Endometrial microvascular endothelial cells (primary cell): ENCODE results near the gene NECAP2. TPM values are rescaled to one million over a fixed set of nuclear protein-coding genes. Genes with fewer than 3 reads are reported as not detected.

Source experiments
- in situ Hi-C: cut with HindIII; loops from 2 replicates; pipeline ENCODE4 v1.10.0; 2017; ENCODE audit warnings: low sequenced_read_pairs, low pct_unique_long_range_greater_than_20kb; ENCODE audit errors: inconsistent ontology term
- total RNA-seq: library from RNA; depleted of rRNA; stranded (reverse); fragments of >200 nt; gene quantifications from one replicate; pipeline ENCODE4 v1.2.3, GENCODE V29; 2015; ENCODE audit errors: inconsistent ontology term

NECAP2 gene, protein sequence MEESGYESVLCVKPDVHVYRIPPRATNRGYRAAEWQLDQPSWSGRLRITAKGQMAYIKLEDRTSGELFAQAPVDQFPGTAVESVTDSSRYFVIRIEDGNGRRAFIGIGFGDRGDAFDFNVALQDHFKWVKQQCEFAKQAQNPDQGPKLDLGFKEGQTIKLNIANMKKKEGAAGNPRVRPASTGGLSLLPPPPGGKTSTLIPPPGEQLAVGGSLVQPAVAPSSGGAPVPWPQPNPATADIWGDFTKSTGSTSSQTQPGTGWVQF
- 149 TPM for total RNA-seq

DNA sequence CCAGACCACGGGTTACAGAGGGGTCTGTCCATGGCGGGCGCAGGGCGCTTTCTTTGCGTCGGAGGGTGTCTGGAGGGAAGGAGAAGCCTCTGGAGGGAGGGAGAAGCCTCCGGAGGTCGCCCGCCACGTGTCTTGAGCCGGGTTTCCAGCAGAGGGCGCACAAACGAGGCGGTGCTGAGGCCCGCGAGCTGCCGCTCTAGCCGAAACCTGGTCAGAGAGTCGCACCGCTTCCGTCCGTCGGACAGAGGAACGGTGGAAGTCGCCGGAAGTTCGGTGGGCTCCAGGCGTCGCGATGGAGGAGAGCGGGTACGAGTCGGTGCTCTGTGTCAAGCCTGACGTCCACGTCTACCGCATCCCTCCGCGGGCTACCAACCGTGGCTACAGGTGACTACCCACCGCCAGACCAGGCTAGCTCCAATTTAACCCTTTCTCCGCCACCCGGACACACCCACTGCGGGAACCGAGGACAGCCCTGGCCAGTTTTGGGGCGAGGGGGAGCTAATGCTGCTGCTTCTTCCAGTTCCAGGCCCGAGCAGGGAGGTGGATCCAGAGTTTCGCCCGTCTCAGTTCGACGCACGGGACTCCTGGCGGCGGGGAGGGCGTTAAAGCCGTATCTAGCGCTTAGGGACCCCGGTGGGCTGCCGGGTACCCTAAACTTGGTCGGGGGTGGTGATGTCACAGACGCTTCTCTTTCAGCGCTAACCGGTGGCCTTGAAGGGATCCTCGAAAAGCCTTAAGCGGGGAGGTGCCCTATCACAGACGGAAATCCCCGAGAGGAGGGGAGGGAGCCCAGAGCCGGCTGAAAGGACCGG lies at the start of gene NECAP2:
NECAP2 (plus strand) TSS at position 255 of the 812 bp plus-strand sequence; CDS start at position 293, 38 bp downstream.
- in situ Hi-C loops, result no loop called here

DNA sequence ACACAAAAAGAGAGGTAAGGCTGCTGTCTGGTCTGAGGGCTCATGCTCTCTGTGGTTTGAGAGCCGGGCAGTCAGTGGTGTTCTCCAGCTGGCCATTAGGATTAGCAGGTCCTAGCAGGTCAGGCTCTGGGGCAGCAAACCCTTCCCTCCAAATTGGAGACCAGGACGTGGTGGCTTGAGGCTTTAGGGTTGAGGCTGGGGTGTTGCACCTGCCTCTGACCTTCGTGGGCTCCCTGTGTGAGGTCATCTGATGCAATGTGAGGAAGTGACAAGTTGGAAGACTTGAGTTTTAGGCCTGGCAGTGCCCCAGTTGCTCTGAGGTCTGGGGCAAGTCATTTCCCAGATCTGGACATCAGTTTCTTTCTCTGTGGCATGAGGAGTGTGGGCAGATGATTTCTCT lies 49.1 kb upstream of the NECAP2 start:
- in situ Hi-C loops, result loop anchor here (5.0 kb wide), 1 partner anchor 41 kb away; no protein-coding TSS in a partner anchor

DNA sequence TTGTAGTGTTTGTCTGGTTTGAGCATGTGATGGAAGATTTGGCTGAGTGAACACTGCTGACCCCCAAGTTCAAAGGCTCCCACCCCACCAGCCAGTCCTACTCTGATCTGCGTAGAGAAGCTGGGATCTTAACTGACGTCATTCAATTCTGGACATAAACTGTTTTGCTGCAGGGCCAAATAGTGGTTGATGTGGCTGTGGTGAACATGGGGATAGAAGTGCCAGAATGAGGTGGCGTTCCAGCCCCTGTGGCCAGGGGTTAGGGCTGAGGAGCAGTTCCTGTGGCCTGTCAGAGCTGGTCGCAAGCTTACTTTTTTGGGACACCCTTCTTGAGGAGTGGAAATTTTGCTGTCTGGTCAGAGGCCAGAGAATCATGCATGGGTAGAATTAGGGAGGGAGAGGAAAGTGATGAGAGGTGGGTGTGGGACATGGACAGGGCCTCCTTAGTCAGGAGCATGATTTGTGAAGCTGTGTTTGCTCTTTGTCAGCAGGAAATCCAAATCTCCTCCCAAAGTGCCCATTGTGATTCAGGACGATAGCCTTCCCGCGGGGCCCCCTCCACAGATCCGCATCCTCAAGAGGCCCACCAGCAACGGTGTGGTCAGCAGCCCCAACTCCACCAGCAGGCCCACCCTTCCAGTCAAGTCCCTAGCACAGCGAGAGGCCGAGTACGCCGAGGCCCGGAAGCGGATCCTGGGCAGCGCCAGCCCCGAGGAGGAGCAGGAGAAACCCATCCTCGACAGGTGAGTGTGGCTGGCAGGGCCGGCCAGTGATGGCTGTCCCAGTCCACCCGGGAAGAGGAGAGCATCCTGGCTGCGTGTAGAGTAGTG lies 47.6 kb upstream of the NECAP2 start:
- in situ Hi-C loops, result loop anchor here (5.0 kb wide), 1 partner anchor 39 kb away; no protein-coding TSS in a partner anchor

DNA sequence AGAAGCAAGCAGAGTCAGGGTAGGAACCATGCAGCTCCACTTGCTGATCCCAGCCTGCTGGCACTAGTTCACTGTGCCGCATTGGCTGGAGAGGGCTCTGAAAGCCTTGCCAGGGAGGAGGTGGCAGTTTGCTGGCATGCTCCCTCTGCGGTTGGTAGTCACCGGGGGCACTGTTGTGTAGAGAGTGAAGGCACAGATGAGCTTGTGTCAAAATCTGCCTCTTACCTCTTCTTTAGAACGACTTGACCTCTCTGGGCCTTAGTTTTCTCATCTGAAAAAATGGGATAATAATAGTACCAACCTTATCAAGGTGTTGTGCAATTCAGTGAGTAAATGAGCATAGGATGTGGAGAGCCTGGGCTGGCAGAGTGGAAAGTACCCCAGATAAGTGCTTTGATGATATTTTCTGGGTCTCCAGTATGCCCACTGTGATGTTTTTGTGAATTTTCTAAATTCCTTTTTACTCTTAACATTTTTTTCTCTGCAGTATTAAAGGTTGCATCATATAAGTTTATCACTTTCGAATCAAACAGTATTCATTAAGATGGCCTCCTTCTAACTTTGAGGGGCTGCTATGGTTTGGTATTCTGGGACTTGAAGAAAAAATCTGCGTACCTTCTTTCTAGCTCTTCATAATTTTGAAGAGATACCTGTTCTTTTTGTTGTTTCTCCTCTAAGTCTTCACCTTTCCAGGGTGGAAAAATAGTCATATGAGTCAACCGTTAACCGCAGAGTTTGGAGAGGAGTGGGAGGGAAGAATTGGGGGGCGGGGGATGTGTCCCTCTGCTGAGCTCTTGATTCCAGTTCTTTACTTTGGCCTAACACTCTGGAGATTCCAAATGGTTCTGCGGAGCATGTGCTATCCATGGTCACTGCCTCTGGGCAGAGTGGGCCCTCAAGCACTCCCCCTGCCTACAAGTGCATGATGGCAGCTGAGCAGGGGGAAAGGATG lies 46.7 kb upstream of the NECAP2 start:
- in situ Hi-C loops, result loop anchor here (5.0 kb wide), 1 partner anchor 38 kb away; no protein-coding TSS in a partner anchor

DNA sequence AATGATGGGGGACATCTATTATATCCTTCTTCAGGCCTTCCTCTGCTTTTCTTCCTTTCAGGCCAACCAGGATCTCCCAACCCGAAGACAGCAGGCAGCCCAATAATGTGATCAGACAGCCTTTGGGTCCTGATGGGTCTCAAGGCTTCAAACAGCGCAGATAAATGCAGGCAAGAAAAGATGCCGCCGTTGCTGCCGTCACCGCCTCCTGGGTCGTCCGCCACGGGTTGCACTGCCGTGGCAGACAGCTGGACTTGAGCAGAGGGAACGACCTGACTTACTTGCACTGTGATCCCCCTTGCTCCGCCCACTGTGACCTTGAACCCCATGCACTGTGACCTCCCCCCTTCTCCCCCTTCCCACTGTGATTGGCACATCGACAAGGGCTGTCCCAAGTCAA lies 45.5 kb upstream of the NECAP2 start:
- in situ Hi-C loops, result loop anchor here (5.0 kb wide), 1 partner anchor 37 kb away; no protein-coding TSS in a partner anchor

DNA sequence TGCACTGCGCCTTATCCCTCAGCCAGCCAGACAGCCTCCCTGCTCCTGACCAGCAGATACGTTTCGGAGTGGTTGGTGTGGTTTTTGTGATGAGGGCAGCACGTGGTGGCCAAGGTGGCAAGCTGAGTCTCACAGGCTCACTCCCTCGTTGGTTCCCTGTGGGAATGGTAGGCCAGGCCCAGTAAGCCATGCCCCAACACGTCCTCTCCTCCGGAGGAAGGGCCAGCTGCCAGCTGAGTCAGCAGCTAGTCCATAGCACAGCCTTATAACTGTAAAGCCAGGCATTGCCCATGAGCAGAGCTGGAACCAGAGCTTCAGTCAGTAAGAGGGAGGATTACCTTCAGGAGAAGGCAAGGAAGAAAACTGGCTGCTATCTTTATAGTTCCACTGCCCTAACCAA lies 43.9 kb upstream of the NECAP2 start:
- in situ Hi-C loops, result no loop called here

DNA sequence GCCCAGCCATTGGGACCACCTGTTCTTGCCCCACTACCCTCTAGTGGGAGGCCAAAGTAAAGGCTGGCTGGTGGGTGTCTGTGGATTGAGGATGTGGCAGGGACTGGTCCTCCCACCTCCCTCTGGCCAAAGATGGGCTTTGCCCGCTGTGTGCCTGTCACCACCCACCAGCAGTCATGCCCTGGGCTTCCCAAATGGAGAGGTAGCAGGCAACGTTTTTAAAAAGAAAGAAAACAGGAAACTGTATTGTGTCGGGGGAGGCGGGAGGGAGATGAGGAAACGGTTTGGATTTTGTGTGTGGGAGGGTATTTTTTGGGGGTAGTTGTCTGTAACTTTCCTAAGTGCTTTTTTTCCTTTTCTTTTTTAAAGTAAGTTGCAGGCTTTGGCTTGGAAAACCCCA lies 43.4 kb upstream of the NECAP2 start:
- in situ Hi-C loops, result no loop called here

DNA sequence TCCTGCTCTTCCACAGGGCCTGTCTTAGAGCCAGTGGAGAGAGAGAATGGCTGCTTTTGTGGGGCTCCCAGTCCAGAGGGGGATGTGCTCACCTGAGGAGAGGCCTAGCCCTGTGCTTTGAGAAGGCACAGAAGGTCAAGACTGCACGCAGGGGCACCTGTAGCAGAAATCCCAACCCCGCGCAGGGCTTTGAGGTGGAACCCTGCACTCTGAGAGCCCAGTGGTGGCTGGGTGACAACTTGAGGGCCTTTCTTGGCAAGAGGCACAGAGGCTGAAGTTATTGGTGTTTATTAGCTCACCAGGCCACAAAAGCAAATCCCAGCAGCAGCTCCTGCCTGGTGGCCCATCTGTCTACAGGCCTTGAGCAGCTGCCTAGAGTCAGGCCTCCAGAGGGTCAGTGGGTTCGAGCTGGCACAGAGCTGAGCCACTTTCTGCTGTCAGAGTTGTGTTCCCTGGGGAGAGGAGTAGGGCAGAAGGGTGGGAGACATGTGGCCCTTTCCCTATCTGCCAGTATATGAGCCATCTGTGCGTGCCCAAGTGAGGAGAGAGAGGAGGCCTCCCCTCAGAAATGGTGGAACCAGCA lies 42.1 kb upstream of the NECAP2 start:
- in situ Hi-C loops, result no loop called here

DNA sequence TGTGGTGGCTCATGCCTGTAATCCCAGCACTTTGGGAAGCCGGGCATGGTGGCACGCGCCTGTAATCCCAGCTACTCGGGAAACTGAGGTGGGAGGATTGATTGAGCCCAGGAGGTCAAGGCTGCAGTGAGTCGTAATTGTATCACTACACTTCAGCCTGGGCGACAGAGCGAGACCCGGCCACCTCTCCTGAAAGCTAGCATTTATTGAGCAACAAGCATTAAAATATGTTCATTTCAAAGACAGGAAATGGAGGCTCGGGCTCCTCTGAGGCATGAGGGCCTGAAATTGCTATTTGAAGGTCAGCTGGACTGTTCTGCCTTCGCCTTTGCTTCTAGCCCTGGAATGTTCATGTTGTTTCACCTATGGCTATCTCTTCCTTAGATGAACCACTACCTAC lies 37.8 kb upstream of the NECAP2 start:
- in situ Hi-C loops, result no loop called here

DNA sequence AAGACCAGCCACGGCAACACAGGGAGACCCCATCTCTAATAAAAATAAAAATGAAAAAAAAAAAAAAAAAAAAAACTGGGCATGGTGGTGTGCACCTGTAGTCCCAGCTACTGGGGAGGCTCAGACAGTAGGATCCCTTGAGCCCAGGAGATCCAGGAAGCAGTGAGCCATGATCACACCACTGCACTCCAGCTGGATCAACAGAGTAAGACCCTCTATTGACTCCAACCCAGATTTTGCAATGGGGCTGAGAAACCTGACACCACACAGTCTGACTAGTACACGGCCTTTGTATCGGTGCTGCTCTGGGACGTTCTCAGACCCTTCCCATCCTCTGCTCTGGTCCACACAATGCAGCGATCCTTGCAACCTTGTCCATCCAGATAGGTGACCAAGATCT lies 35.1 kb upstream of the NECAP2 start:
- in situ Hi-C loops, result no loop called here

DNA sequence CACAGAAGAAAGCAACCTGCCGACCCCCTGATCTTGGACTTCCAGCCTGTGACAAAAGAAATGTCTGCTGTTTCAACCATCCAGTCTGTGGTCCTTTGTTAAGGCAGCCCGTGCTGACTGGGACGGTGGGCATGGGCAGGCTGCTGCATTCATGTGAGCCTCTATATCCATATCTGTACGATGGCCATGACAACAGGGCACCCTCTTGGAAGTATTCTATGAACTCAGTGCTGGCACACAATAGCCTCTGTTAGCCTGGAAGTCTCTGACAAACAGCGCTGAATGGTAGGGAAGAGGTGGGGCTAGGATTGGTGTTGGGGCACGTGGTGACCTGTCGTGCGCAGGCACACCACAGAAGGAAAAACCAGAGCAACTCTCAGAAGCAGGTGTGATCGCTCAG lies 33.7 kb upstream of the NECAP2 start:
- in situ Hi-C loops, result no loop called here

DNA sequence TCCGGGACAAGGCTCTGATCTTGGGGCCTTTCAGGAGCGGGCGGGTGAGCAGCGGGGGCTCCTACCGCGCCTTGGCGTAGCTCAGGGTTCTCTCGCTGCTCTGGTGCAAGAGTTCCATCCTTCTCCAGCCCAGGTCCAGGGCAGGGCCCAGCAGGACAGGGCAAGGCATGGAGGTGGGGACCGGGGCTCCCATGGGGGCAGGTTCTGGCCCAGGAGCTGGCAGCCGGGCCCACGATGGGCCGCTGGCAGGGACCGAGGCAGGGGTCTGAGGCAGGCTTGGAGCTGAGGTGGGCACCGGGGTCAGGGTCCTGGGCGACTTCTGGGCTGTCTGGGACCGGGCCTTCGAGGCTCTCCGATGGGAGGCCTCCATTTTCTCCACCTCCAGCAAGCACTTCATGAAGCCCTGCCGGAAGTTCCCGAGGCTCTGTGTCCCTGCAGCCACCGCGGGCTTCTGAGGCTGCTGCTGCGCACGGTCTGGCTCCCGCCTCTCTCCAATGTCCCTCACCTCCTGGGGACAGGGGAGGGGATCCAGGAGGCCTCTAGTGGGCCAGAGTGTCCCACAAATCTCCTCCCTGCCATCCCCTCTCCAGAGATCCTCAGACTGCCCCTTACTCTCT lies 30.9 kb upstream of the NECAP2 start:
- in situ Hi-C loops, result no loop called here

DNA sequence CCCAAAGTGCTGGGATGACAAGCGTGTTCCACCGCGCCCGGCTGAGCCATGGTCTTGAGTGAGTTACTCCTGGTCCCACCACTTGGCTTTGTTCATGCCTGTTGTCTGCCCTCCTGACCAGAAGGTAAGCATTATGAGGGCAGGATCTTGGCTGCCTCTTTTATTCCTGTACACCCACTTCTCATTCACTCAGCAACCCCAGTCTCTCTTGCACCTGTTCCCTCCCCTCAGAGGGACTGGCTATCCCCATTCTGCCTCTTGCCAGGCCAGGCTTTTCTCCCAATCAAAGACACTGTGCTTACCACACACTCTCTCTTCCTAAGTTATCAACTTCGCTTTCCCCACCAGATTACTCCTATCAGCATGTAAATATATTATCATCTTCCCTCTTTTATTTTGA lies 29.7 kb upstream of the NECAP2 start:
- in situ Hi-C loops, result no loop called here

DNA sequence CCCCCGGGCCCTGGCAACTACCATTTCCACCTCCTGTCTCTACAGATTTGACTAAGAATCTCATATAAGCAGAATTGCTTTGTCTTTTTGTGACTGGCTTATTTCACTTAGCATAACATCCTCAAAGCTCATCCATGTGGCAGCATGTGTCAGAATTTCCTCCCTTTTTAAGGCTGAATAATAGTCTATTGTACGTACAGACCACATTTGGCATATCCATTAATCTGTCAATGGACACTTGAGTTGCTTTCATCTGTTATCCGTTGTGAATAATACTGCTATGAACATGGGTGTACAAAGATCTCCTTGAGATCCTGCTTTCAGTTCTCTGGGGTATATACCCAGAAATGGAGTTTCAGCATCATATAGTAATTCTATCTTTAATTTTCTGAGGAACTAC lies 27.3 kb upstream of the NECAP2 start:
- in situ Hi-C loops, result no loop called here

DNA sequence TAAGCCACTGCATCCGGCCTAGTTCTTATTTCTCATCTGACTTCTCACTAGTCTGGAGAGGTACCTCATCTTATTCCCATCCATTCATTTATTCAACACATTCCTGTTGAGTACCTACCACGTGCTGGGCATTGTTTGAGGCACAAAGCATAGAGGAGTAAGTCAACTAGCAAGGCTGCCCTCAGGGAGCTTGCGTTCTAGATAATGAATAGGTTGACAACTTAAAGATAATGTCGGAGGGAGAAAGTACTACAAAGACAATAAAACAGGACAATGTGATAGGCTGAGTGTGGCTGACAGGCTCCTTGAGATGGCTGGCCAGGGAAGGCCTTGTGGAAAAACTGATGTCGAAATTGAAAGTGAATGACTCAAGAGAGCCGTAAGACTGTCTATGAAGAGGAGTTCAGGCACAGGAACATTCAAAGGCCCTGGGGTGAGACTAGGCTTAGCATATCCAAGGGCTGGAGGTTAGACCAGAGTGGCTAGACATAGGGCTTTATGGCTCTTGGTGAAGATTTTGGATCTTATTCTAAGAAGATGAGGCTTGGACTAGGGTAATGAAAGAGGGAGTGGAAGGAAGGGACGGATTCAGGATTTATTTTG lies 21.6 kb upstream of the NECAP2 start:
- in situ Hi-C loops, result no loop called here

DNA sequence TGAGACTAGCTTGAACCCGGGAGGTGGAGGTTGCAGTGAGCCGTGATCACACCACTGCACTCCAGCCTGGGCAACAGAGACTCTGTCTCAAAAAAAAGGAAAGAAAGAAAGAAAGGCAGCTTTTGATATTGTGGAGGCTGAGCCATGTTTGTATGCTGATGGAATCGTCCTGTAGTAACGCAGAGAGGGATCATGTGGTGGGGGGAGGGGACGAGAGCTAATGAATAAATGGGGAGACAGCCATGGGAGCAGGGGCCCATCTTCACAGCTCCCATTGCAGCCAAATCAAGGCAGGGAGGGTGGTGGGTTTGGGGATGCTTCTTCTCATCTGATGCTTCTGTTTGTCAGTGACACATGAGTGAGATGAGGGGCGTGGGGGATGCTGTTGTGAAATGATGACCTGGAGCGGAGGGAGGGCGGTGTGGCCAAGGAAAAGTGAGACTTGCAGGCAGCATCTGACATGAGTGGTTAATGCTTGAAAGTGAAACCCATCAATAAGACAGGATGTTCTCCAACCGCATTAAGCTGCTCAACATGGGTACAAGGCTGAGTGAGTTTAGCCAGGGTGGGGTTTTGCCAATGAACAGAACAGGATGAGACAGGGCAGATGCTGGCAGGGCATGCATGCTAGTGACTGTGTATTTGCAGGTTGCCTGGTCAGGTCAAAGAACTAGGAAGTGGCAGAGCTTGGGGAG lies 20.0 kb upstream of the NECAP2 start:
- in situ Hi-C loops, result no loop called here

DNA sequence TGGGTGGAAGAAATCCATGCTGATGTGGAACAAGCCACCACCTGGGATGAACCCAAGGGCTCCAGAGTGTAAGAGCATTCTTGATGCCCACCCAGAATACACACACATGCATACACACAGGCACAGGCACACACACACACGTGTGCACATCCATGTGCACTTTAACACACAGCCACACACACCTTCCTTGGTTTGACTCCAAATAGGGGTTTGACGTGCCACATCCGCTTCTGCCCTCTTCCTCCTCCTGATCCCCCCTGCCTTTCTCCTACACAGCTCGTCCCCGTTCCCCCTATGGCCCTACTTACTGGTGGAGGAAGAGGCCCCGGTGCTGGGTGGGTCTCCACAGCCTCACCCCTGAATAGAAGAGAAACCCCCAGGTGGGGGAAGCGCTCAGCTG lies 19.3 kb upstream of the NECAP2 start:
- in situ Hi-C loops, result no loop called here
